AG04449 (cell line): ENCODE data around the gene PDXP.

Experiments used
- CTCF ChIA-PET: fragments of 350-600 bp; formaldehyde crosslinking; extraction: SDS; loops from one replicate; lab custom pipeline; 2021; ENCODE audit warnings: antibody characterized with exemption; lab: Yijun Ruan, JAX
- POLR2A ChIA-PET: fragments of 400-600, 350-600 bp; formaldehyde crosslinking; extraction: SDS; loops from one replicate; lab custom pipeline; 2020; ENCODE audit warnings: antibody characterized with exemption, inconsistent platforms; lab: Yijun Ruan, JAX
- DNase-seq: peaks from one replicate; pipeline ENCODE4 v3.0.0-alpha.2; 2010; ENCODE audit warnings: low read depth, low spot score
- H3K4me3 ChIP-seq: 2 replicates; pipeline ENCODE4 v1.5.1; 2011; ENCODE audit warnings: low read depth, mild to moderate bottlenecking, control low read depth, low read length
- TF ChIP-seq, protein P1 (sequence below): IDR thresholded peaks from one replicate; pipeline ENCODE4 v1.5.1; 2011; ENCODE audit warnings: mild to moderate bottlenecking, moderate library complexity, low read length, control low read depth, inconsistent platforms; ENCODE audit not compliant: insufficient read depth; ENCODE audit errors: missing control alignments

PDXP gene

DNA sequence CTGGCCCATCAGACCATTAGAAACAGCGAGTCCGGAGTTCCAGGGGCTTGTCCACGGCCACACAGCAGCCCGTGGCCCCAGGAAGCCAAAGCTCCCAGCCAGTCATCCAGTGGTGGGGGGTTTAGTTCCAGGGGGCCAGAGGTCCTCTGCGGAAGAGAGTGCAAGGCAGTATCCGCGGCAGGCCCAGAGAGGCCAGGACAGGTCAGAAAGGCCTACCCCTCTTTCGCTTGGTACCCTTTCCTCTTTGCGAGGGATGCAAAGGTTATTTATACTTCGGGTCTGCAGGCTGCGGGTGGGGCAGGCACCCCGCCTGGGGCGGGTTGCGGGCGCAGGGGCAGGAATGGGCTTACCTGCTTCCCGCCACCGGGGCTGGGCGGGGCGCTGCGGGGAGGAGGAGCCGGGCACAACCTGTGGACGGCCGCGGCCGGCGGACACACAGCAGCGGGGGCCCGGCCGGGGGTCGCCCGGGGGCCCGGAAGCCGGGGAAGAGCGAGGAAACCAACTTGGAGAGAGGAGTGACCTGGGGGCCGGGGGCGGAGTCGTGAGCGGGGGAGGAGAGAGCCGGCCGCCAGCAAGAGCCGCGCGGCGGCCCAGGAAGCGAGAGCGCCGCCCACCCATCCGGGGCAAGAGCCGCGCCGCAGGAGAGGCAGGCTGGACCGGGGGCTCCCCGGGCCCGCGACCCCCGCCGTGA lies 19.3 kb upstream of the PDXP start, which contains the start of gene SH3BP1:
Gene SH3BP1 (plus strand): TSS at position 600 of the 691 bp plus-strand sequence. CDS start 119 bp downstream, outside the sequence.
- ChIA-PET POLR2A (interaction anchor here (1.1 to 1.2 kb wide), 2 partner anchors 37 to 42 kb away, joined by 3 to 5 read pairs; no protein-coding TSS in a partner anchor), CTCF (interaction anchor here (1.1 to 18.2 kb wide), 6 partner anchors 16 to 94 kb away, joined by 3 to 454 read pairs (median 168); partner anchors contain the start of genes LGALS1, NOL12 and PDXP)
- DNase-seq = no peak
- TF ChIP-seq, protein P1, sequence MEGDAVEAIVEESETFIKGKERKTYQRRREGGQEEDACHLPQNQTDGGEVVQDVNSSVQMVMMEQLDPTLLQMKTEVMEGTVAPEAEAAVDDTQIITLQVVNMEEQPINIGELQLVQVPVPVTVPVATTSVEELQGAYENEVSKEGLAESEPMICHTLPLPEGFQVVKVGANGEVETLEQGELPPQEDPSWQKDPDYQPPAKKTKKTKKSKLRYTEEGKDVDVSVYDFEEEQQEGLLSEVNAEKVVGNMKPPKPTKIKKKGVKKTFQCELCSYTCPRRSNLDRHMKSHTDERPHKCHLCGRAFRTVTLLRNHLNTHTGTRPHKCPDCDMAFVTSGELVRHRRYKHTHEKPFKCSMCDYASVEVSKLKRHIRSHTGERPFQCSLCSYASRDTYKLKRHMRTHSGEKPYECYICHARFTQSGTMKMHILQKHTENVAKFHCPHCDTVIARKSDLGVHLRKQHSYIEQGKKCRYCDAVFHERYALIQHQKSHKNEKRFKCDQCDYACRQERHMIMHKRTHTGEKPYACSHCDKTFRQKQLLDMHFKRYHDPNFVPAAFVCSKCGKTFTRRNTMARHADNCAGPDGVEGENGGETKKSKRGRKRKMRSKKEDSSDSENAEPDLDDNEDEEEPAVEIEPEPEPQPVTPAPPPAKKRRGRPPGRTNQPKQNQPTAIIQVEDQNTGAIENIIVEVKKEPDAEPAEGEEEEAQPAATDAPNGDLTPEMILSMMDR = no peak
- peak within 1 kb of the TSS; percentile 78 for H3K4me3 ChIP-seq

DNA sequence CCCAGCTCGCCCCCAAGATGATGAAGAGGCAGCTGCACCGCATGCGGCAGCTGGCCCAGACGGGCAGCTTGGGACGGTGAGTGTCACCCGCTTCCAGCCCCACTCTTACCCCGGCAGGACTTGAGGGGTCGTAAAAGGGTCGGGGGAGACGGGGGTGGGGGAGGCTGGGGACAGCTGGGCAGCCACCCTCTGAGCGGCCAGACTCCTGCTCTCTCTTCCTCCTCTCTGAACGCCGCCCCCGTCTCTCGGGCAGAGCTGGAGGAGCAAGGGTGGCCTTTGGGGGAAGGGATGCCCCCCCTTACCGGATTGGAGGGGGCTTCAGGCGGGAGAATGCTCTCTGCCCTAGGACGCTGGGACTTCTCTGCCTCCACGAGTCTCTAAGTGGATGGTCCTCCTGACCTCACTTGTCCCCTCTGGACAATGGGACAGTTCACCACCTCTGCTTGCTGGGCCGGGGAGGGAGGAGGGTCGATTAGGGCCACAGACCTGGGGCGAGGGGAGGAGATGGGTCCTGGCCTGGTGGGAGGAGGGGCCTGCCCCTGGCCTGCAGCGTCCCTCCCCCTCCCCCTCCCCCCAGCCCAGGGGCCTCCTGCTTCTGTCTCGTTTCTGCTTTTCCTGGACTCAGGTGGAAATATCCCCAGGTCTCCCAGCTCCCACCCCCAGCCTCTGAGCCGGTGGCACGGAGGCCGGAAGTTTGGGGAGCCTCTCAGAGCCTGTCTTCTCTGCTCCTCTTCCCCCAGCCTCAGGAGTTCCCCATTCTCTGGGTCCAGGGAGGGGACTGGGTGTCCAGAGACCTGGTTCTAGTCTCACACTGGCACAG lies 18.5 kb upstream of the PDXP start:
- no peak for DNase-seq
- peak overlapping the region; percentile 78 for H3K4me3 ChIP-seq
- ChIA-PET POLR2A (interaction anchor here (1.1 to 1.2 kb wide), 2 partner anchors 36 to 42 kb away, joined by 3 to 5 read pairs; no protein-coding TSS in a partner anchor), CTCF (interaction anchor here (1.1 to 18.2 kb wide), 7 partner anchors 16 to 152 kb away, joined by 3 to 454 read pairs (median 131); partner anchors contain the start of genes LGALS1, NOL12 and PDXP)
- TF ChIP-seq, protein P1 = no peak

DNA sequence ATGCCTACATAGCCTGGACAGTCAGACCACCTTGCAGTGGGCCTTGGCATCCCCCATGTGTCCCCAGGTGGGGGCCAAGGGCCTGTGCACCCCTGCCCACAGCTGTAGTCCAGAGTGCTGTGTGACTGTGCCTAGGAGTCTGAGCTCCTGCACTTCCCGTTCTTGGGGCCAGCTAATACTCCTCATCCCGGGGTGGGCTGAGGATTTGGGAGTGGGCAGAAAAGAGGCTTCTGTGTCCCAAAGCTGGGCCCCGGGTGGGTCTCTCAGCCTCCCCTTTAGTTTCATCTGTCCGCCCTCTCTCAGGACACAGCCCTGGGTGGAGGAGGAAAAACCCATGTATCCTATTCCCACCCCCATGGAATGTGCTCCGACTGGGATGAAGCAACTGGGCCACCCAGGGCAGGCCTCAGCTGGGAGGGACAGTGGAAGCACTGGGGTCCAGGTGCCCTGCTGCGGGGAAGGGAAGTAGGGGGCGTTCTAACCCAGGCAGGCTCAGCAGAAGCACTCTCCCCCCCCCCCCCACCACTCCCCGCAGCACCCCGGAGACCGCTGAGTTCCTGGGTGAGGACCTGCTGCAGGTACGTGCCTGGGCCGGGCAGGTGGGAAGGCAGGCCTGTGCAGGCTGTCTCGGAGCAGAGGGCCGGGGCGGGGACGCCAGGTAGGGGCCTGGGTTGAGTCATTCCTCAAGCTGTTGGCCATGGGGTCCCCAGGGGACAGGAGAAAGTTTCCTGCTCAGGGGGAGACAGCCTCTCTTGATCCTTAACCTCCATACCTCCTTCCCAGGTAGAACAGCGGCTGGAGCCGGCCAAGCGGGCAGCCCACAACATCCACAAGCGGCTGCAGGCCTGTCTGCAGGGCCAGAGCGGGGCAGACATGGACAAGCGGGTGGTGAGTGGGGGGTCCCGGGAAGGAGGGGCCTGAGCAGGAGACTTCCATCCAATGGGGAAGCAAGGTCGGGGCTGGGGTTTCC lies 17.6 kb upstream of the PDXP start:
- peak overlapping the region; percentile 78 for H3K4me3 ChIP-seq
- TF ChIP-seq, protein P1 = no peak
- DNase-seq = no peak
- ChIA-PET POLR2A (interaction anchor here (1.1 to 4.2 kb wide), 3 partner anchors 35 to 41 kb away, joined by 3 to 49 read pairs (median 5); no protein-coding TSS in a partner anchor), CTCF (interaction anchor here (1.2 to 18.2 kb wide), 12 partner anchors 17 to 151 kb away, joined by 4 to 454 read pairs (median 25); partner anchors contain the start of genes LGALS1, NOL12, PDXP and TRIOBP)

DNA sequence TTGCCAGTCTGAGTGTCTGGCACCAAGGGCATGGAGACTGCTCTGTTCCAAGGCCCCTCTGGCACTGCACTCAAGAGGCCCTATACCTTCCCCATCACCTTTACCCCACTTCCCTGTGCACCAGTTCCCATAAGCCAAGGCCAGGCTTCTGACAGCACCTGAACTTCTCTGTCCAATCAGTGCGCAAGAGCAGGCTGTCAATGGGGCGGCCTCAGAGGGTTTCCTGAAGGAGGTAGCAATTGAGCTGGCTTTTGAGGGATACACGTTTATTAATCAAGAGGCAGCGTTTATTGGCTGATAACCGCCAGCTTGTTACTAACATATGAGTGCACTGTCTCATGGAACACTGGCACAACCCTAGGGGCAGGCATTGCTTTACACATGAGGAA lies 17.0 kb upstream of the PDXP start:
- CTCF ChIA-PET = interaction anchor here (1.0 to 18.2 kb wide), 17 partner anchors 18 to 193 kb away, joined by 3 to 454 read pairs (median 19); partner anchors contain the start of genes GCAT, LGALS1, NOL12 and PDXP
- H3K4me3 ChIP-seq = no peak overlapping the region
- POLR2A ChIA-PET = interaction anchor here (4.2 kb wide), 1 partner anchor 39 kb away, joined by 49 read pairs; no protein-coding TSS in a partner anchor

More for the DNA sequence above, 17.0 kb upstream of the PDXP start:
- TF ChIP-seq, protein P1 = no peak
- DNase-seq = no peak
